HCT116 (cell line): ENCODE results near the gene MOB3B.

Source experiments
- CBX3 ChIP-seq: IDR thresholded peaks from 2 replicates; pipeline ENCODE4 v1.6.1; 2012; ENCODE audit warnings: low read depth
- EZH2 ChIP-seq: fragments of 200-600 bp; sonication (generic); IDR thresholded peaks from 2 replicates; pipeline ENCODE4 v1.6.1; 2017; ENCODE audit warnings: antibody characterized with exemption, mixed run types
- POLR2A ChIP-seq: IDR thresholded peaks from 2 replicates; pipeline ENCODE4 v1.7.0; 2011; ENCODE audit warnings: borderline replicate concordance; ENCODE audit not compliant: insufficient read depth, insufficient read length; ENCODE audit errors: extremely low read depth
- POLR2AphosphoS5 ChIP-seq: IDR thresholded peaks from 2 replicates; pipeline ENCODE4 v1.6.1; 2011; ENCODE audit warnings: mild to moderate bottlenecking, low read depth, low read length, moderate library complexity
- RAD21 ChIP-seq: IDR thresholded peaks from 2 replicates; pipeline ENCODE4 v1.6.1; 2012; ENCODE audit warnings: low read depth, mild to moderate bottlenecking
- SIN3A ChIP-seq: IDR thresholded peaks from 2 replicates; pipeline ENCODE4 v1.6.1; 2012; ENCODE audit warnings: low read depth
- SP1 ChIP-seq: IDR thresholded peaks from 2 replicates; pipeline ENCODE4 v1.6.1; 2012; ENCODE audit warnings: low read depth
- ZNF274 ChIP-seq: fragments of 200-500 bp; sonication (Bioruptor generic); IDR thresholded peaks from 2 replicates; pipeline ENCODE4 v1.6.1; 2014; ENCODE audit warnings: mild to moderate bottlenecking, low read depth, low read length, inconsistent platforms
- TF ChIP-seq, protein P1 (sequence below), 3 experiments: fragments of 200-600 bp in 1 of 3; sonication (generic) in 1 of 3; IDR thresholded peaks in 2 of 3; conservative IDR thresholded peaks in 1 of 3; 2 replicates each; pipeline ENCODE4 v1.5.1; 2012 to 2017; ENCODE audit warnings: low read depth in 2 of 3, low read length in 2 of 3, antibody characterized with exemption in 1 of 3, borderline replicate concordance in 1 of 3, control low read depth in 1 of 3, mild to moderate bottlenecking in 1 of 3, mixed read lengths in 1 of 3, mixed run types in 1 of 3, moderate library complexity in 1 of 3; ENCODE audit not compliant: insufficient read depth in 1 of 3
- TF ChIP-seq, protein P2 (sequence below): IDR thresholded peaks from 2 replicates; pipeline ENCODE4 v1.6.1; 2012

DNA sequence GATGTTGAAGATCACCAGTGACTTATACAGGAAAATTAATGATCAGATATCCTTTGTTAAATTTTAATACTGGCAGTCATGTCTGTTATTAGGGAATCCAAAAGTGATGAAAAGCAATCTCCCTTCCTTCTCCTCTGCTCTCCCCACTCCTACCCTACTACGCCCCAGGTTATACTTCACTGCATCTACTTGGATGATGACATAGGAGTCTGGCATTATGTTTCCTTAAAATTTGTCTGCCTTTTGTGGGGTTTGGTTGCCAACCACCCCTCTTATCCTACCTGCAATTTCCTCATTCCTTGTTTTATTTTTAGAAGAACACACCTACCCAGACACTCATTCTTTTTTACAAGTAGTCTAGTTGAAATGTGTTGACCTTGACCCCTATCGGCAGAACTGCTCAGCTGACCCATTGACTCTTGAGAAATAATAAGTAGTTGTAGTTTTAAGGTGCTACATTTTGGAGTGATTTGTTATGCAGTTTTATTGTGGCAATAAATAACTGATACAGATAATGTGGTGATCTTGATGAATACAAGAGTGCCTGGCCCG is 5.1 kb upstream of the MOB3B start:
- no peak for TF ChIP-seq POLR2A
- TF ChIP-seq ZNF274, result no peak
- TF ChIP-seq RAD21, result no peak
- no peak for TF ChIP-seq POLR2AphosphoS5
- TF ChIP-seq, protein P1, sequence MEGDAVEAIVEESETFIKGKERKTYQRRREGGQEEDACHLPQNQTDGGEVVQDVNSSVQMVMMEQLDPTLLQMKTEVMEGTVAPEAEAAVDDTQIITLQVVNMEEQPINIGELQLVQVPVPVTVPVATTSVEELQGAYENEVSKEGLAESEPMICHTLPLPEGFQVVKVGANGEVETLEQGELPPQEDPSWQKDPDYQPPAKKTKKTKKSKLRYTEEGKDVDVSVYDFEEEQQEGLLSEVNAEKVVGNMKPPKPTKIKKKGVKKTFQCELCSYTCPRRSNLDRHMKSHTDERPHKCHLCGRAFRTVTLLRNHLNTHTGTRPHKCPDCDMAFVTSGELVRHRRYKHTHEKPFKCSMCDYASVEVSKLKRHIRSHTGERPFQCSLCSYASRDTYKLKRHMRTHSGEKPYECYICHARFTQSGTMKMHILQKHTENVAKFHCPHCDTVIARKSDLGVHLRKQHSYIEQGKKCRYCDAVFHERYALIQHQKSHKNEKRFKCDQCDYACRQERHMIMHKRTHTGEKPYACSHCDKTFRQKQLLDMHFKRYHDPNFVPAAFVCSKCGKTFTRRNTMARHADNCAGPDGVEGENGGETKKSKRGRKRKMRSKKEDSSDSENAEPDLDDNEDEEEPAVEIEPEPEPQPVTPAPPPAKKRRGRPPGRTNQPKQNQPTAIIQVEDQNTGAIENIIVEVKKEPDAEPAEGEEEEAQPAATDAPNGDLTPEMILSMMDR (IDR thresholded peaks at IDR 0.05 in 2 of 3, conservative IDR thresholded peaks at IDR 0.05 in 1 of 3; ENCODE audit: borderline replicate concordance in 1 of 3, insufficient read depth in 1 of 3, low read depth in 2 of 3, low read length in 2 of 3), result no peak
- TF ChIP-seq, protein P2, sequence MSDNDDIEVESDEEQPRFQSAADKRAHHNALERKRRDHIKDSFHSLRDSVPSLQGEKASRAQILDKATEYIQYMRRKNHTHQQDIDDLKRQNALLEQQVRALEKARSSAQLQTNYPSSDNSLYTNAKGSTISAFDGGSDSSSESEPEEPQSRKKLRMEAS, result no peak
- TF ChIP-seq EZH2, result no peak
- no peak for TF ChIP-seq CBX3
- no peak for TF ChIP-seq SP1
- TF ChIP-seq SIN3A, result no peak
